HUES48 (cell line): ENCODE measurements around the gene HOMER1.

Source experiments
- H3K27ac ChIP-seq: one replicate; pipeline ENCODE4 v1.7.0; 2013; ENCODE audit warnings: low read depth, low read length, inconsistent platforms
- H3K27me3 ChIP-seq: 2 replicates; pipeline ENCODE4 v1.6.1; 2013; ENCODE audit warnings: mild to moderate bottlenecking, low read length; ENCODE audit not compliant: control insufficient read depth, insufficient read depth
- H3K36me3 ChIP-seq: 2 replicates; pipeline ENCODE4 v1.6.1; 2013; ENCODE audit warnings: low read length; ENCODE audit not compliant: control insufficient read depth, insufficient read depth
- H3K4me1 ChIP-seq: 2 replicates; pipeline ENCODE4 v1.6.1; 2013; ENCODE audit warnings: mild to moderate bottlenecking, low read length; ENCODE audit not compliant: control insufficient read depth, insufficient read depth
- H3K4me3 ChIP-seq: 2 replicates; pipeline ENCODE4 v1.5.1; 2013; ENCODE audit warnings: mild to moderate bottlenecking, low read depth, low read length
- H3K9ac ChIP-seq: 2 replicates; pipeline ENCODE4 v1.6.1; 2013; ENCODE audit warnings: mild to moderate bottlenecking, low read depth, low read length, moderate library complexity
- H3K9me3 ChIP-seq: 2 replicates; pipeline ENCODE4 v1.6.1; 2013; ENCODE audit warnings: low read length; ENCODE audit not compliant: control insufficient read depth, insufficient read depth

The HOMER1 gene

GRCh38 chr5:79513704-79514390 is at the start of gene HOMER1:
Gene HOMER1 (minus strand): TSS chr5:79514134. CDS start chr5:79512774, 1,360 bp downstream.
- Histone ChIP-seq H3K36me3 (no peaks in the 10 kb centered on the region), H3K27me3 (no peaks in the 10 kb centered on the region), H3K9me3 (no peaks in the 10 kb centered on the region), H3K4me3 (peak within 1 kb of the TSS; percentile 86), H3K9ac (peak within 1 kb of the TSS; percentile 91), H3K27ac (peak within 1 kb of the TSS; percentile 98), H3K4me1 (peaks cover 43% of the 10 kb centered on the region)

- Histone ChIP-seq H3K9me3 (no peaks in the 10 kb centered on the region), H3K36me3 (no peaks in the 10 kb centered on the region), H3K27me3 (no peaks in the 10 kb centered on the region), H3K4me1 (peaks cover 29% of the 10 kb centered on the region), H3K4me3 (peak overlapping the region; percentile 44), H3K27ac (peak overlapping the region; percentile 85), H3K9ac (no peak overlapping the region)
Measured at GRCh38 chr5:79563247-79563590, 49.3 kb upstream of the HOMER1 start.

- no peaks in the 10 kb centered on the region for H3K27me3 ChIP-seq
- 0 out of 2 replicates have a peak overlapping the region, but pooled peaks have one; percentile 34 for H3K9ac ChIP-seq
- H3K4me1 ChIP-seq, result peaks cover 29% of the 10 kb centered on the region
- peak overlapping the region; percentile 44 for H3K4me3 ChIP-seq
- H3K36me3 ChIP-seq, result no peaks in the 10 kb centered on the region
- H3K9me3 ChIP-seq, result no peaks in the 10 kb centered on the region
- H3K27ac ChIP-seq, result peak overlapping the region; percentile 85
Measured at GRCh38 chr5:79562351-79563246, 48.7 kb upstream of the HOMER1 start.

GRCh38 chr5:79561525-79561893 is 47.6 kb upstream of the HOMER1 start:
- H3K9me3 ChIP-seq, result no peaks in the 10 kb centered on the region
- peaks cover 29% of the 10 kb centered on the region for H3K4me1 ChIP-seq
- no peaks in the 10 kb centered on the region for H3K27me3 ChIP-seq
- H3K36me3 ChIP-seq, result no peaks in the 10 kb centered on the region
- no peak overlapping the region for H3K9ac ChIP-seq
- H3K27ac ChIP-seq, result no peak overlapping the region
- H3K4me3 ChIP-seq, result no peak overlapping the region

GRCh38 chr5:79560771-79561524 is 47.0 kb upstream of the HOMER1 start:
- H3K27me3 ChIP-seq, result no peaks in the 10 kb centered on the region
- H3K27ac ChIP-seq, result no peak overlapping the region
- peaks cover 29% of the 10 kb centered on the region for H3K4me1 ChIP-seq
- H3K36me3 ChIP-seq, result no peaks in the 10 kb centered on the region
- H3K9me3 ChIP-seq, result no peaks in the 10 kb centered on the region
- H3K4me3 ChIP-seq, result no peak overlapping the region
- no peak overlapping the region for H3K9ac ChIP-seq

- Histone ChIP-seq H3K4me3 (no peak overlapping the region), H3K9ac (no peak overlapping the region), H3K27ac (peak overlapping the region; percentile 5), H3K4me1 (peaks cover 11% of the 10 kb centered on the region), H3K9me3 (no peaks in the 10 kb centered on the region), H3K36me3 (no peaks in the 10 kb centered on the region), H3K27me3 (no peaks in the 10 kb centered on the region)
Measured at GRCh38 chr5:79555418-79555817, 41.5 kb upstream of the HOMER1 start.

- Histone ChIP-seq H3K9me3 (no peaks in the 10 kb centered on the region), H3K4me1 (peaks cover 11% of the 10 kb centered on the region), H3K36me3 (no peaks in the 10 kb centered on the region), H3K9ac (no peak overlapping the region), H3K4me3 (no peak overlapping the region), H3K27ac (no peak overlapping the region), H3K27me3 (no peaks in the 10 kb centered on the region)
Measured at GRCh38 chr5:79552984-79553383, 39.0 kb upstream of the HOMER1 start.

GRCh38 chr5:79547982-79548381 is 34.0 kb upstream of the HOMER1 start:
- Histone ChIP-seq H3K9me3 (no peaks in the 10 kb centered on the region), H3K9ac (no peak overlapping the region), H3K36me3 (no peaks in the 10 kb centered on the region), H3K4me3 (no peak overlapping the region), H3K27ac (no peak overlapping the region), H3K4me1 (peaks cover 6% of the 10 kb centered on the region; the same call in 1 of the 2 replicates), H3K27me3 (no peaks in the 10 kb centered on the region)

GRCh38 chr5:79547429-79547822 is 33.5 kb upstream of the HOMER1 start:
- Histone ChIP-seq H3K27me3 (no peaks in the 10 kb centered on the region), H3K36me3 (no peaks in the 10 kb centered on the region), H3K4me3 (no peak overlapping the region), H3K9ac (no peak overlapping the region), H3K9me3 (no peaks in the 10 kb centered on the region), H3K4me1 (peaks cover 6% of the 10 kb centered on the region; the same call in 1 of the 2 replicates), H3K27ac (no peak overlapping the region)

GRCh38 chr5:79546782-79547428 is 33.0 kb upstream of the HOMER1 start:
- Histone ChIP-seq H3K9ac (no peak overlapping the region), H3K4me1 (peaks cover 6% of the 10 kb centered on the region; the same call in 1 of the 2 replicates), H3K27ac (no peak overlapping the region), H3K4me3 (no peak overlapping the region), H3K36me3 (no peaks in the 10 kb centered on the region), H3K9me3 (no peaks in the 10 kb centered on the region), H3K27me3 (no peaks in the 10 kb centered on the region)
